ENCODE results near the gene KCNJ11. TPM values are rescaled to one million over a fixed set of nuclear protein-coding genes. Genes with fewer than 3 reads are reported as not detected.

Gene KCNJ11
- total and polyA plus RNA-seq, 9 donors, result 12.9 to 23.5 (median 16.9) TPM

GRCh38 chr11:17423533-17424310 lies 35.3 kb upstream of the KCNJ11 start:
- DNase-seq, result no peak
- 84% methylated on average over 7 of the region's 11 CpGs for WGBS (ENCODE audit: insufficient coverage)
- H3K9me3 ChIP-seq (replicated peaks; ENCODE audit: control insufficient read depth, low read depth, low read length), result no peaks in the 10 kb centered on the region
- H3K27me3 ChIP-seq (ENCODE audit: control insufficient read depth, insufficient read depth, low read length), result peaks cover 20% of the 10 kb centered on the region
- H3K27ac ChIP-seq (ENCODE audit: low read length), result no peak overlapping the region
- peaks cover under 1% of the 10 kb centered on the region for H3K4me1 ChIP-seq (ENCODE audit: control insufficient read depth, insufficient read depth, low read length)
- H3K36me3 ChIP-seq (ENCODE audit: control insufficient read depth, insufficient read depth, low read length), result no peaks in the 10 kb centered on the region
- no peak overlapping the region for H3K4me3 ChIP-seq (ENCODE audit: low read length)

- 17% methylated on average over 1 of the region's 4 CpGs for WGBS (ENCODE audit: insufficient coverage)
- Histone ChIP-seq H3K4me3 (ENCODE audit: low read length) (no peak overlapping the region), H3K9me3 (replicated peaks; ENCODE audit: control insufficient read depth, low read depth, low read length) (no peaks in the 10 kb centered on the region), H3K27ac (ENCODE audit: low read length) (no peak overlapping the region), H3K4me1 (ENCODE audit: control insufficient read depth, insufficient read depth, low read length) (peaks cover 6% of the 10 kb centered on the region), H3K36me3 (ENCODE audit: control insufficient read depth, insufficient read depth, low read length) (no peaks in the 10 kb centered on the region), H3K27me3 (ENCODE audit: control insufficient read depth, insufficient read depth, low read length) (peaks cover 20% of the 10 kb centered on the region)
- no peak for DNase-seq
Observed at GRCh38 chr11:17421781-17422180, 33.3 kb upstream of the KCNJ11 start.

GRCh38 chr11:17418444-17419081 lies 30.1 kb upstream of the KCNJ11 start:
- no peaks in the 10 kb centered on the region for H3K9me3 ChIP-seq (replicated peaks; ENCODE audit: control insufficient read depth, low read depth, low read length)
- H3K27ac ChIP-seq (ENCODE audit: low read length), result no peak overlapping the region
- DNase-seq, result no peak
- peaks cover 20% of the 10 kb centered on the region for H3K27me3 ChIP-seq (ENCODE audit: control insufficient read depth, insufficient read depth, low read length)
- no peaks in the 10 kb centered on the region for H3K36me3 ChIP-seq (ENCODE audit: control insufficient read depth, insufficient read depth, low read length)
- H3K4me3 ChIP-seq (ENCODE audit: low read length), result no peak overlapping the region
- peaks cover 24% of the 10 kb centered on the region for H3K4me1 ChIP-seq (ENCODE audit: control insufficient read depth, insufficient read depth, low read length)
- no CpG with 5 or more reads among the region's 2 CpGs for WGBS (ENCODE audit: insufficient coverage)

GRCh38 chr11:17416492-17416891 lies 28.0 kb upstream of the KCNJ11 start:
- Histone ChIP-seq H3K27ac (ENCODE audit: low read length) (no peak overlapping the region), H3K27me3 (ENCODE audit: control insufficient read depth, insufficient read depth, low read length) (peaks cover 16% of the 10 kb centered on the region), H3K36me3 (ENCODE audit: control insufficient read depth, insufficient read depth, low read length) (no peaks in the 10 kb centered on the region), H3K4me3 (ENCODE audit: low read length) (no peak overlapping the region), H3K4me1 (ENCODE audit: control insufficient read depth, insufficient read depth, low read length) (peaks cover 24% of the 10 kb centered on the region), H3K9me3 (replicated peaks; ENCODE audit: control insufficient read depth, low read depth, low read length) (no peaks in the 10 kb centered on the region)
- no peak for DNase-seq
- WGBS (ENCODE audit: insufficient coverage), result 59% methylated on average over 2 of the region's 2 CpGs

GRCh38 chr11:17415523-17416104 lies 27.2 kb upstream of the KCNJ11 start:
- WGBS (ENCODE audit: insufficient coverage), result 56% methylated on average over 5 of the region's 6 CpGs

GRCh38 chr11:17414992-17415391 lies 26.5 kb upstream of the KCNJ11 start:
- Histone ChIP-seq H3K27me3 (ENCODE audit: control insufficient read depth, insufficient read depth, low read length) (peaks cover 9% of the 10 kb centered on the region), H3K9me3 (replicated peaks; ENCODE audit: control insufficient read depth, low read depth, low read length) (no peaks in the 10 kb centered on the region), H3K36me3 (ENCODE audit: control insufficient read depth, insufficient read depth, low read length) (no peaks in the 10 kb centered on the region), H3K4me3 (ENCODE audit: low read length) (no peak overlapping the region), H3K4me1 (ENCODE audit: control insufficient read depth, insufficient read depth, low read length) (peaks cover 24% of the 10 kb centered on the region), H3K27ac (ENCODE audit: low read length) (no peak overlapping the region)
- WGBS (ENCODE audit: insufficient coverage), result no CpG with 5 or more reads among the region's 5 CpGs
- no peak for DNase-seq

More at GRCh38 chr11:17415523-17416104, 27.2 kb upstream of the KCNJ11 start:
- no peak overlapping the region for H3K27ac ChIP-seq (ENCODE audit: low read length)
- no peak overlapping the region for H3K4me3 ChIP-seq (ENCODE audit: low read length)
- no peaks in the 10 kb centered on the region for H3K9me3 ChIP-seq (replicated peaks; ENCODE audit: control insufficient read depth, low read depth, low read length)
- peak; percentile 63 for DNase-seq
- peaks cover 12% of the 10 kb centered on the region for H3K27me3 ChIP-seq (ENCODE audit: control insufficient read depth, insufficient read depth, low read length)
- no peaks in the 10 kb centered on the region for H3K36me3 ChIP-seq (ENCODE audit: control insufficient read depth, insufficient read depth, low read length)
- H3K4me1 ChIP-seq (ENCODE audit: control insufficient read depth, insufficient read depth, low read length), result peaks cover 24% of the 10 kb centered on the region

GRCh38 chr11:17414317-17414737 lies 25.9 kb upstream of the KCNJ11 start:
- 80% methylated on average over 2 of the region's 8 CpGs for WGBS (ENCODE audit: insufficient coverage)
- peaks cover 5% of the 10 kb centered on the region for H3K27me3 ChIP-seq (ENCODE audit: control insufficient read depth, insufficient read depth, low read length)
- no peaks in the 10 kb centered on the region for H3K36me3 ChIP-seq (ENCODE audit: control insufficient read depth, insufficient read depth, low read length)
- H3K9me3 ChIP-seq (replicated peaks; ENCODE audit: control insufficient read depth, low read depth, low read length), result no peaks in the 10 kb centered on the region
- H3K4me3 ChIP-seq (ENCODE audit: low read length), result no peak overlapping the region
- H3K27ac ChIP-seq (ENCODE audit: low read length), result no peak overlapping the region
- peaks cover 24% of the 10 kb centered on the region for H3K4me1 ChIP-seq (ENCODE audit: control insufficient read depth, insufficient read depth, low read length)
- no peak for DNase-seq

GRCh38 chr11:17413414-17414316 lies 25.2 kb upstream of the KCNJ11 start:
- no peak for DNase-seq
- H3K27ac ChIP-seq (ENCODE audit: low read length), result no peak overlapping the region
- no peaks in the 10 kb centered on the region for H3K36me3 ChIP-seq (ENCODE audit: control insufficient read depth, insufficient read depth, low read length)
- WGBS (ENCODE audit: insufficient coverage), result 77% methylated on average over 7 of the region's 15 CpGs
- peaks cover 23% of the 10 kb centered on the region for H3K4me1 ChIP-seq (ENCODE audit: control insufficient read depth, insufficient read depth, low read length)
- peaks cover 2% of the 10 kb centered on the region for H3K27me3 ChIP-seq (ENCODE audit: control insufficient read depth, insufficient read depth, low read length)
- H3K4me3 ChIP-seq (ENCODE audit: low read length), result no peak overlapping the region
- H3K9me3 ChIP-seq (replicated peaks; ENCODE audit: control insufficient read depth, low read depth, low read length), result no peaks in the 10 kb centered on the region

GRCh38 chr11:17412488-17413180 lies 24.2 kb upstream of the KCNJ11 start:
- Histone ChIP-seq H3K27ac (ENCODE audit: low read length) (no peak overlapping the region), H3K4me3 (ENCODE audit: low read length) (no peak overlapping the region), H3K36me3 (ENCODE audit: control insufficient read depth, insufficient read depth, low read length) (no peaks in the 10 kb centered on the region), H3K9me3 (replicated peaks; ENCODE audit: control insufficient read depth, low read depth, low read length) (no peaks in the 10 kb centered on the region), H3K27me3 (ENCODE audit: control insufficient read depth, insufficient read depth, low read length) (peaks cover 2% of the 10 kb centered on the region), H3K4me1 (ENCODE audit: control insufficient read depth, insufficient read depth, low read length) (peaks cover 20% of the 10 kb centered on the region)
- WGBS (ENCODE audit: insufficient coverage), result 68% methylated on average over 9 of the region's 9 CpGs
- DNase-seq, result no peak

All from muscle of leg (tissue), 11 donors.